Upper lobe of left lung (tissue), 4 donors: ENCODE results near the gene PTPN1.

ENCODE experiments used
- CTCF ChIP-seq, 6 experiments: fragments of 450-650 bp in 4 of 6; fragments of 200-600 bp in 2 of 6; sonication (generic) in 2 of 6; IDR thresholded peaks; one replicate each; pipeline ENCODE4 v1.5.1; 2016 to 2019; ENCODE audit warnings: antibody characterized with exemption in 6 of 6
- EP300 ChIP-seq, 4 donors: sonication (generic); formaldehyde crosslinking; IDR thresholded peaks; one replicate each; pipeline ENCODE4 v1.5.1; 2017; ENCODE audit warnings: antibody characterized with exemption in 4 of 4, control low read depth in 2 of 4
- POLR2A ChIP-seq, 4 donors: fragments of 450-650 bp; IDR thresholded peaks; one replicate each; pipeline ENCODE4 v1.5.1; 2016 to 2017; ENCODE audit warnings: antibody characterized with exemption in 4 of 4, mild to moderate bottlenecking in 2 of 4
- POLR2AphosphoS5 ChIP-seq, 2 donors: sonication (generic); formaldehyde crosslinking; IDR thresholded peaks; one replicate each; pipeline ENCODE4 v1.5.1; 2017; ENCODE audit warnings: antibody characterized with exemption in 2 of 2

- no peak for TF ChIP-seq EP300 (IDR thresholded peaks at IDR 0.05)
- TF ChIP-seq CTCF (IDR thresholded peaks at IDR 0.05) = no peak
- no peak for TF ChIP-seq POLR2A (IDR thresholded peaks at IDR 0.05)
- no peak for TF ChIP-seq POLR2AphosphoS5 (IDR thresholded peaks at IDR 0.05)
Measured at GRCh38 chr20:50533464-50533863, 23.3 kb downstream of the PTPN1 start.
